HG02943 (cell line): ENCODE measurements around the gene CSTPP1.
"Not testable (repeated sequence)": the region's sequence is repeated elsewhere in the genome, so short reads cannot be mapped to it uniquely, and the experiment has no call there.

Experiments used
- ATAC-seq: cut with Tn5 transposase; IDR thresholded peaks from one replicate; pipeline ENCODE4 v1.9.1; 2021; ENCODE audit warnings: mild to moderate bottlenecking, low read depth, moderate library complexity; ENCODE audit not compliant: unreplicated experiment

The CSTPP1 gene

DNA sequence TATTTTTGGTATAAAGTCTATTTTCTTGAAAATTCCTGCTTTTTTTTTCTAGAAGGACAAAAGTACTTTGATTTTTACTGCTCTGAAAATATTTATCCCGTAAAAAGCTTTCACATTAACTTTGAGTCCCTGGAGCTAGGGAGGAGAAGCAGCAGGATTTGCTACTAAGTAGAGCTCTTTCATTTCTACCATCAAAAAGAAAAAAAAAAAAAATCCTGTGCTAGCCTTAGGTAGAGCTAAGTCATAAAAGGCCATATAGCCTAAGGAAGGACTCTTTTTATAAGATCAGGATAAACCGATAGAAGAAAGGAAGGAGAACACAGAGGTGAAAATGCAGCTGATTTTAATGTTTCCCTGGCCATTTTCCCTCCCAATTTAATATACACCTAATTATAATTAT lies 48.0 kb downstream of the CSTPP1 start:
- ATAC-seq = no peak

DNA sequence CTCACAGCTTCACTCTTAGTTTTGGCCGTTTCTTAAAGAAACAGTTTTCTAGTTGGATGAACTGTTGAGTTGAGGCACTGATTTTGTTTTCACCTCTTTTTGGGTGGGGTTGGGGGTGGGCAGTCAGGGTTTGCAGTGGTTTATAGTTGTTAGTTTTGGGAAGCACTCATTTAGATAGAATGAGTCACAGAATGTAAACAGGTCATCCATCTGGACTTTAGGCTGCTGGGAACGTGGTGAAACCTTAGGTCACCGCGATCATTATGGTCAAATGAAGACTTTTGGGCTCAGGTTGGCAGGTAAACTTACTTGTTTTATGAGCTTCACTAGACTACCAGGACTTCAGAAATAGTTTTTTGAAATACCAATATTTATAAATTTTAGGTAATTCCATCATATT lies 48.4 kb downstream of the CSTPP1 start:
- ATAC-seq = no peak

DNA sequence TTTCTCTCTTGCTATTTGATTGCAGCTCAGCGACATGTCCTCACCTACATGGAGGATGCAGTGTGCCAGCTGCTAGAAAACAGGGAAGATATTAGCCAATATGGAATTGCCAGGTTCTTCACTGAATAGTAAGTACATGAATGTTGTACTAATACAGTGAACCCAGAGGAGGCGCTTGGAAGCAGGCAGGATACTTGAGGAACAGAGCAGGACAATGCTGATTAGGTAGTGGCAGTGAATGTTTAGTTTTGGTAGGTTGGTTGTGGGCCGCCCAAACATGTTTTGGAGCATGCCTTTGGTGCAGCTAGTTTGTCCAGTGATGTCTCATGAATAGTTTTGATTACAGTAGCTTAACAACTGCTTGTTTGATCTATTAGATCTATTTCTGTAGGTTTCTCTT lies 50.6 kb downstream of the CSTPP1 start:
- ATAC-seq = no peak

DNA sequence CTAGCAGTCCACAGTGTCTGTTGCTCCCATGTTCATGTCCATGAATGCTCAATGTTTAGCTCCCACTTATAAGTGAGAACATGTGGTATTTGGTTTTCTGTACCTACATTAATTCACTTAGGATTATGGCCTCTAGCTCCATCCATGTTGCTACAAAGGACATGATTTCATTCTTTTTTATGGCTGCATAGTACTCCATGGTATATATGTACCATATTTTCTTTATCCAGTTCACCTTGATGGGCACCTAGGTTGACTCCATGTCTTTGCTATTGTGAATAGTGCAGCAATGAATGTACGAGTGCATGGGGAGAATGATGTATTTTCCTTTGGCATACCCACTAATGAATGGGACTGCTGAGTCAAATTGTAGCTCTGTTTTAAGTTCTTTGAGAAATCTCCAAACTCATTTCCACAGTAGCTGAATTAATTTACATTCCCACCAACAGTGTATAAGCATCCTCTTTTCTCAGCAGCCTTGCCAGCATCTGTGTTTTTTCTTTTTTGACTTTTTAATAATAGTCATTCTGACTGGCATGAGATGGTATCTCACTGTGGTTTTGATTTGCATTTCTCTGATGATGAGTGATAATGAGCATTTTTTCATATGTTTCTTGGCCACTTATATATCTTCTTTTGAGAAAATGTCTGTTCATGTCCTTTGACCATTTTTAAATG lies 53.4 kb downstream of the CSTPP1 start:
- not testable (repeated sequence) for ATAC-seq

DNA sequence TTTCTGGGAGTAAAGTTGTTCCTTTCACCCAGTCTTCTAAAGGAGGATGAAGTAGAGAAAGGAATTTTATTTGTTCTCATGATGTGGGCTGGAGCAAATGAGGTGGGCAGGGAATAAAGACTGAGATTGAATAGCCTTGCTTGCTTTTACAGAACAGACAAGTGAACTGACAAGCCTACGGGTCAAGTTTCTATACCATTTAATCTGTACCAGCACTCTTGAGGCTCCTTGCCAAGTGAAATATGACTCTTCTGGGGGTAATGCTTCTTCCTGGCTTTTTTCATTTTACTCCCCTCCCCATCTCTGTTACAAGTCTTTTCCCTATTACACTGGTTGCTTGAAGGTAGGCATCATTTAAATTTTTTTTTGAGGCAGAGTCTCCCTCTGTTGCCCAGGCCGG lies 54.8 kb downstream of the CSTPP1 start:
- no peak for ATAC-seq

DNA sequence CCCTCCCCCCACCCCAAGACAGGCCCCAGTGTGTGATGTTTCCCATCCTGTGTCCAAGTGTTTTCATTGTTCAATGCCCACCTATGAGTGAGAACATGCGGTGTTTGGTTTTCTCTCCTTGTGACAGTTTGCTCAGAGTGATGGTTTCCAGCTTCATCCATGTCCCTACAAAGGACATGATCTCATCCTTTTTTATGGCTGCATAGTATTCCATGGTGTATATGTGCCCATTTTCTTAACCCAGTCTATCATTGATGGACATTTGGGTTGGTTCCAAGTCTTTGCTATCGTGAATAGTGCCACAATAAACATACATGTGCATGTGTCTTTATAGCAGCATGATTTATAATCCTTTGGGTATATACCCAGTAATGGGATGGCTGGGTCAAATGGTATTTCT lies 55.8 kb downstream of the CSTPP1 start:
- ATAC-seq = not testable (repeated sequence)

DNA sequence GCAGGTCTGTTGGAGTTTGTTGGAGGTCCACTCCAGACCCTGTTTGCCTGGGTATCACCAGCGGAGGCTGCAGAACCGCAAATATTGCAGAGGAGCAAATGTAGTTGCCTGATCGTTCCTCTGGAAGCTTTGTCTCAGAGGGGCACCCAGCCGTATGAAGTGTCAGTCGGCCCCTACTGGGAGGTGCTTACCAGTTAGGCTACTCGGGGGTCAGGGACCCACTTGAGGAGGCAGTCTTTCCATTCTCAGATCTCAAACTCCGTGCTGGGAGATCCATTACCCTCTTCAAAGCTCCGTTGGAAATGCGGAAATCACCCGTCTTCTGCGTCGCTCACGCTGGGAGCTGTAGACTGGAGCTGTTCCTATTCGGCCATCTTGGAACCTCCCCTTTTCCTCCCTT lies 61.2 kb downstream of the CSTPP1 start:
- not testable (repeated sequence) for ATAC-seq

DNA sequence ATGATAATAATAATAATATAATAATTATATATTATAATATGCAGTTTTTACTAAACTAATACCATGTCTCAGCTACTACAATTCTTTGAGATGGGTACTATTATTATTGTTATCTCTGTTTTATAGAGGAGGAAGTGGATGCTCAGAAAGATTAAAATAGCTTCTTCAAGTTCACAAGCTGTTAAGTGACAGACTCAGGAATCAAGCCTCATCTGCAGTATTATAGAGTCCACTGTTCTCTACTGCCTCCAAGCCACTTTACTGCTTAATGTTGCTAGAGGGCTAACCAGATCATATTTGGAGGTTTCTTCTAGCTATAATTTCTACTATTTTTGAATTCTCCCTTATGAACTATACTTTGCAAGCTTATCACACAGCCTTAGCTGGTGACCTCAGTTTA lies 62.7 kb downstream of the CSTPP1 start:
- ATAC-seq = no peak

DNA sequence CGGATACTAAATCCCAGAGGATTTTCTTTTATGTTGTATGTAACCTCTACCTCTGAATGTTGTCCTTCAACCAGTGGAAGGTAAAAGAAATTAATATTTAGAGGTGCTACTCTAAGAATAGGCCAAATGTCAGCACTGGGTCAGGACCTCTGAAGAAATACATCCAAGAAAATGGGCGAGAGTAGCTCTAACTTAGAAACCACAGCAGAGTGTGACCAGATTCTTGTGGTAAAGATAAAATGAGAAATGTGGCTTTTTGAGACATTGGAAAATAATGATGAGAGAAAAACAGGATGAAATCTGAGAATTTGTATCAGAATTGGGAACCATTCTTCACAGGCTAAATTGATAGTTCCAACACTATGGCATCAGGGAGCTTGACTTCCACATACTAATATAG lies 63.5 kb downstream of the CSTPP1 start:
- no peak for ATAC-seq

DNA sequence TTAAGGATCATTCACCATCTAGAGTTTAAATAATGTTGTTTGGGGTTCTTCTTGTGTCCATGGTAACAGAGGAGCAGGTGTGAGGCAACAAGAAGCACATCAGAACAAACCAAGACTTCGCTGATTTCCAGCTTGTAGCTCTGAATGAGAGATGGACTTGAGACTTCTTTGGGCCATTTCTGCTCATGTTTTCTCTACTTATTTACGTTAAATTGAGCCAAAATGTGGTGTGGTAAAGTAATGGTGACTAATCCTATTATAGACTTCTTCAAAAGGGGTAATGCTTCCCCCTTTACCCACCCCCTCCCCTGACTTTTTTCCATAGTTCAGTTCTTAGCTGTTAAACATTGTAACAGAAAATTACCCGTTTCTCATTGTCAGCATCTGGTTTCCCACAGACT lies 65.2 kb downstream of the CSTPP1 start:
- ATAC-seq = no peak

DNA sequence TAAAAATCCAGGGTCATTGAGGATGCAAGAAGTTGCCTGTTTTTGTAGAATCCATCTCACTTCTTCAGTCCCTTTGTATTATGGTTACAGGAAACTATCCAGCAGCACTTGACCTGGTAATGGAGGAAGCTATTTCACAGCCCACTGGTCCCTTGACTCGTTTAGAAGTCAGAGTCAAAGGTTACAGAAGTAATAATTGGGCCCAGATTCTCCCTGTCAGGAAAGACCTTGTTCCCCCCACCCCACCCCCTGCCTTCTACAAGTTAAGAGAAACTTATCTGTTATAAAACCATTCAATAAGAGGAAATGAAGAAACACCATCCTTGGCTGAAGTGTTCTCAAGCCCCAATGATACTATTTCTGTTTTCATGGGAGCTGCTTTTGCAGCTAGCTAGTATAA lies 65.8 kb downstream of the CSTPP1 start:
- ATAC-seq = no peak

DNA sequence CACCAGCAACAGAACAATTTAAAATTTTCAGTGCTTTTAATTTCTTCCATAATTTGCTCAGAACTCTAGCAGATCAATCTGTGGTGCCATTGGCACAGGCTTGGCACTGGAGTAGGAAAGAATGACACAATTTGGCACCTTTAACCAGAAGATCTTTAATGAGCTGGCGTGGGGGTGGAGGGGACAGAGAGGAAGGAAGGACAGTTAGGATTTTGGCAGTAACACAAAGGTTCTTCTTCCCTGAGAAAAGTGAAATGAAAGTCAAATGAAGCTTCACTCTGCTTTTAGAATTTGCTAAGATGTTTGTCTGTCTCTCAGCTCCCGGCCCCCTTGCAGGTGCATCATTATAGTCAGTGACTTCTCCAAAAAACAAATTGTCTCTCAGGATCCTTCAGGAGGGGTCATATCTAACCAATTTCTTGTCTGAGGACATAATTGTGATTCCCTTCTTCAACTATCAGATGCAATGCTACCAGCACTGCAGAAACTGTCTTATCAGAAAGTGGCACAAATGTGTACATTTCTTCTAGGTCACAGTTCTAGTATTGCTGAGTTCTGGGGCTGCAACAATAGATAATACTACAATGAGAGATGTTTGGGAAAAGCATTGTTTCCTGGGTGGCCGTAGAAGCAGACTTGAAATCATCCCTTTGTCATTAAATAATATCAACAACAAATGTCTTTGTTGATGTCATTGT lies 66.8 kb downstream of the CSTPP1 start:
- ATAC-seq = no peak

DNA sequence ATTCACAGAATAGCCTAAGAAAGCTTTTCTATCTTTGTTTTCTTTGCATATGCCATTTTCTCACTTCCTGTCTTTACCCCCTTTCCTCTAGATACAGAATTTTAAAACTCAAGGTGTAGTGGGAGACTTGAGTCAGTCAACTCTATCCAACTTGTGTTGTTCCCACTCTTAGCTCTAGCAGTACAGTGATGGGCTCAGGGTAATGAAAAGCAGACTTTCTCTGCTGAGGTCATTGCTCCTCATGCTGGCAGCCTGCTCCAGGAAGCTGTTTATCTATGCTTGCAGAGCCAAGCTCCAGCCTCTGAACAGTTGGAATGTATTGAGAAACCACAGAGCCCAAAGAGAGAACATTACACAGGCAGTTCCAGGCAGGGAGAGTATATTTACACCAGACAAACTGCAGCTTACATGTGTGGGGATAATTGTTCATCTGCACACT lies 68.1 kb downstream of the CSTPP1 start:
- no peak for ATAC-seq

DNA sequence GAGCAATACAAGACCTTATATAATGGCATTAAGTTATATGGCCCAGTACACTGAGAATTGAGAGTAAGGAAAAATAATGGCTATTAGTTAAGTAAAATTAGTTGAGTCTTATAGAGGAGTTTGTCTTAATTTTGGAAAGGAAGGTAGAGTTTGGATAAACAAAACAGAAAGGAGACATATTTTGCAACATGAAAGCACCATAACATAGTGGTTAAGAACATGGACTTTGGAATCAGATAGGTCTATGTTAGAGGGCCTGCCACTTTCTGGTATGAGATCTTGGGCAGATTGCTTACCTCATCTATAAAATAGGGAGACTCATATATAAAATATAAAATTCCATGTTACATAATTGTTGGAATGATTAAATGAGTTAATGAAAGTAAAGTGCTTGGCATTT lies 68.9 kb downstream of the CSTPP1 start:
- no peak for ATAC-seq

DNA sequence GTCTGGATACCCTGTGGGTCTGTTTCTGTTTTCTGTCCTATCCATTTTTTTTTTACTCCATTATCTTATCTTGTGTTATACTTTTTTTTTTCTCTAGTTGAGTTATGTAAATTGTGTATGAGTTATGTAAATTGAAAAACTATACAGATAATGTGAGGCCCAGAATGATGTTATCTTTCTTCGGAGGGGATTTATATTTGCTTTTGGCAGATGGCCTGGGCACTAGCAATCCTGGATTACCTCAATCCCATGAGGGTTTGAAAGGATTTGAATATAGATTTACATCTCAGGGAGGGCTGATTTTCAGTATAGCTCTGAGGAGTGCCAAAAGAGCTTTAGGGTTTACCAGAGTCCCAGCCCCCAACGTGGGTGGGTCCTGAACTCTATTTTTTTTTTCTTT lies 71.0 kb downstream of the CSTPP1 start:
- no peak for ATAC-seq

DNA sequence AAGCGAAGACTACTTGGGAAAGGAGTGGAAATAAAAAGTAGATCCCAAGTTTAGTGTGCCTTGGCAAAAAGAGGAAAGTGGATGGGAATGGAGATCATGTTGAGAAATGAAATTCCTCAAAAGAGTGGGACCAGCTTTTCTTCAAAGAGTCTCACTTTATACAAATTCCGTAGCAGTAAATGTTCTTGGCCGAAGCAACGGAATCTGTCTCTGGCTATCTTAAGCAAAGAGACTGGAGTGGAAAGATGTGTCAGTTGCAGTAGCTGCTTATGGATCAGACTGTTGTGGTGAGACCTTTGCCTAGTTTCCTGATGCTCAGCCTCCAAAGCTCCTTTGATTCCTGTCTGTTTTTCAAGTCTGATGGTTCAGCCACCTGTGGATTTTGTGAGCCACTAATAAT lies 73.6 kb downstream of the CSTPP1 start:
- ATAC-seq = no peak

DNA sequence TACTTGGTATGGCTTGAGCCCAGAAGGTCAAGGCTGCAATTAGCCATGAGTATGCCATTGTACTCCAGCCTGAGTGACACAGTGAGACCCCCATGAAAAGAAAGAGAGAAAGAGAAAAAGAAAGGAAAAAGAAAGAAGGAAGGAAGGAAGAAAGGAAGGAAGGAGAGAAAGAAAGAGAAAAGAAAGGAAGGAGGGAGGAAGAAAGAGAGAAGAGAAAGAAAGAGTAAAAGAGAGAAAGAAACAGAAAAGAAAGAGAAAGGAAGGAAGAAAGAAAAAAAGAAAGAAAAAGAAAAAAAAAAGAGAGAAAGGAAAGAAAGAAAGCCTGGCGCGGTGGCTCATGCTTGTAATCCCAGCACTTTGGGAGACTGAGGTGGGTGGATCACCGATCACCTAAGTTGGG lies 77.5 kb downstream of the CSTPP1 start:
- no peak for ATAC-seq

DNA sequence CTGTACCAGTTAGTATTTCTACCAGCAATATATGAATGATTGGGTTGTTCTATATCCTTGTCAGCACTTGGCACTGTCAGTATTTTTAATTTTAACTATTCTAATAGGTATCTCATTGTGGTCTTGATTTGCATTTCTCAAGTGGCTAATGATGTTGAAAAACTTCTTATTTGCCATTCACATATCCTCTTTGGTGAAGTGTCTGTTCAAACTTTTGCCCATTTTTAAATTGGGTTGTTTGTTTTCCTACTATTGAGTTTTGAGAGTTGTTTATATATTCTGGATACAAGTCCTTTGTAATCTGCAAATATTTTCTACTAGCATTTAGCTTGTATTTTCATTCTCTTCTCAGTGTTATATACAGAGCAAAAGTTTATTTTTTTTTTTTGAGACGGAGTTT lies 82.1 kb downstream of the CSTPP1 start:
- no peak for ATAC-seq

DNA sequence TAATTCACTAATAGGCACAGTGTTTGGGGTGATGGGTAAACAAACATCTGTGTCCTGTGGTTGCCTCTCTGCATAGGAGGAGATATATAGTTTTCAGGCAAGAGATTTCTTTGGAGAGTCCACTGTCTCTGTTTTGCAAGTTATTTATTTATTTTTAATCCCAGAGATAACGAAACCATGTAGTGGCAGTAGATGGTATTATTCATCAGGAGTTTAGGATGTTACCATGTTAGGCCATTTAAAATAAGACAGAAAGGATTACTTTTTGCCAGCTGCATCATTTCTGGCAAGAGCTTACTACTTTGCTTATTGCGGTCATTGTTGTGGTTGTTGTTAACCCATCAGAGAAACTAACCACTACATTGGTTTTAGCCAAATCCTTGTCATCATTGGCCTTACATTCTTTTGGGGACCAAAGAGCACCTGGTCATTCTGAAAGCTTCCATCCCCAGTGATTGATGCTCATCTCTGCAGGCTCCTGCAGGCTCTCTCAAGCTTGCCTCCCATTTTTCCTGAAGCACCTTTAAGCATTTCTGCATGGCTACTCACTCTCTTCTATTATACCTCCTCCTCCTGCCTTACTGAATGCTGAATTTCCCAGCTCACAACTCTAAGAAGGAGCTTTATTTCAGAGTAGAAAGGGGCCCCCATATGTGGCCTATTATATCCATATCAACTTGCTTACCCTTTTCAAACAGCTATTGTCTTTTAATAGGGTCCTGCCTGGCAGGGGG lies 84.4 kb downstream of the CSTPP1 start:
- no peak for ATAC-seq

DNA sequence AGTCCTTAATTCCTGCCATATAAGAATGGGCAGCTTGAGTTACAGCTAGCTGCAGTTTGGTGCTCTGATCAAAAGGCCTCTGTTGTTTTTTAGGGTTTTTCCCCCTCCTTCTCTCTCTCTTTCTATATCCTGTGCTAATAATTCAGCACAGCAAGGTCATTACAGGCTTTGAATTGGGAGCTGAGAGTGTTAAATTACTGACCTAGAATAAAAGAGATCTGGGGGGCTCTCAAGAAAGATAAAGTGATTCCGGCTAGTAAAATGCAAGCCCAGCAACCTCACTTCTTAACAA lies 84.9 kb downstream of the CSTPP1 start:
- ATAC-seq = no peak

DNA sequence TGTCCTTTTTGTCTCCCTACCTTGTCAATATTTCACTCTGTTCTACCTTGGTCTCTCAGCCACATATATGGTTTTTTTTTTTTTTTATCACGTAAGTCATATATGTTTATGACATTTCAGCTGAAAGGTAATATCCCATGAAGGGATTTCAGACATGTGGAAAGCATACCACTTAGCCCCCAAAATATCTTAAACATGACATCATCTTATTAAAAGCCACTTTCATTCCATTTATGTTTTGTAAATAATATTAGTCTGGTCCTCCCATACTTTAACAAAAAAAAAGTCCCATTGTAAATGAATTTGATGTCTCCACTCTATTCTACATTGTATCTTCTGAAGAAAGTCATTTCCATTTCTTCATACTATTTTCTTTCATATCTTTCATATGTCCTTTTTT lies 85.4 kb downstream of the CSTPP1 start:
- no peak for ATAC-seq
